KMS-11 (cell line): ENCODE measurements around the gene DDHD1.

Experiments
- H2AFZ ChIP-seq: fragments of 200-600 bp; sonication (generic); 2 replicates; pipeline ENCODE4 v1.6.1; 2016; ENCODE audit warnings: antibody characterized with exemption, mixed run types, low read depth
- H3K27ac ChIP-seq: fragments of 200-600 bp; sonication (generic); 2 replicates; pipeline ENCODE4 v1.6.1; 2016; ENCODE audit warnings: mild to moderate bottlenecking, mixed run types
- H3K27me3 ChIP-seq: fragments of 200-600 bp; sonication (generic); 2 replicates; pipeline ENCODE4 v1.6.1; 2017; ENCODE audit warnings: mild to moderate bottlenecking, low read depth, mixed run types, moderate library complexity; ENCODE audit not compliant: insufficient read depth
- H3K36me3 ChIP-seq: fragments of 200-600 bp; sonication (generic); 2 replicates; pipeline ENCODE4 v1.6.1; 2017; ENCODE audit warnings: mild to moderate bottlenecking, mixed run types; ENCODE audit not compliant: insufficient read depth
- H3K4me1 ChIP-seq: fragments of 200-600 bp; sonication (generic); 2 replicates; pipeline ENCODE4 v1.6.1; 2016; ENCODE audit warnings: mild to moderate bottlenecking, low read depth, mixed run types; ENCODE audit not compliant: poor library complexity, severe bottlenecking
- H3K4me2 ChIP-seq: fragments of 200-600 bp; sonication (generic); 2 replicates; pipeline ENCODE4 v1.7.0; 2016; ENCODE audit warnings: mild to moderate bottlenecking, mixed run types
- H3K4me3 ChIP-seq: fragments of 200-600 bp; sonication (generic); IDR thresholded peaks from 2 replicates; pipeline ENCODE4 v1.6.1; 2017; ENCODE audit warnings: low read depth, low read length, mixed read lengths; ENCODE audit not compliant: insufficient read depth
- H3K79me2 ChIP-seq: fragments of 200-600 bp; sonication (generic); 2 replicates; pipeline ENCODE4 v1.6.1; 2016; ENCODE audit warnings: low read depth, mixed run types; ENCODE audit not compliant: insufficient read depth
- H3K9ac ChIP-seq: fragments of 200-600 bp; sonication (generic); 2 replicates; pipeline ENCODE4 v1.6.1; 2016; ENCODE audit warnings: mild to moderate bottlenecking, mixed run types
- H4K20me1 ChIP-seq: fragments of 200-600 bp; sonication (generic); 2 replicates; pipeline ENCODE4 v1.6.1; 2016; ENCODE audit warnings: mild to moderate bottlenecking, mixed run types; ENCODE audit not compliant: insufficient read depth
- CTCF ChIP-seq: fragments of 200-600 bp; sonication (generic); conservative IDR thresholded peaks from 2 replicates; pipeline ENCODE4 v1.6.1; 2017; ENCODE audit warnings: low read depth, mild to moderate bottlenecking, antibody characterized with exemption, low read length, moderate library complexity, mixed read lengths

DDHD1 gene

GRCh38 chr14:53064475-53064874 is 88.6 kb downstream of the DDHD1 start:
- no peaks in the 10 kb centered on the region for H3K79me2 ChIP-seq
- H3K9ac ChIP-seq = no peak overlapping the region
- H4K20me1 ChIP-seq = no peaks in the 10 kb centered on the region

GRCh38 chr14:53062856-53063255 is 90.3 kb downstream of the DDHD1 start:
- Histone ChIP-seq H3K27me3 (no peaks in the 10 kb centered on the region), H3K4me3 (no peak overlapping the region), H4K20me1 (no peaks in the 10 kb centered on the region), H3K9ac (no peak overlapping the region), H3K4me2 (no peak overlapping the region), H2AFZ (no peak overlapping the region), H3K27ac (no peak overlapping the region), H3K4me1 (no peaks in the 10 kb centered on the region), H3K36me3 (no peaks in the 10 kb centered on the region), H3K79me2 (no peaks in the 10 kb centered on the region)
- TF ChIP-seq CTCF = no peak

More at GRCh38 chr14:53064475-53064874, 88.6 kb downstream of the DDHD1 start:
- no peak for TF ChIP-seq CTCF
- H2AFZ ChIP-seq = no peak overlapping the region
- no peak overlapping the region for H3K4me3 ChIP-seq
- no peak overlapping the region for H3K4me2 ChIP-seq
- no peaks in the 10 kb centered on the region for H3K27me3 ChIP-seq
- H3K27ac ChIP-seq = no peak overlapping the region
- no peaks in the 10 kb centered on the region for H3K4me1 ChIP-seq
- H3K36me3 ChIP-seq = no peaks in the 10 kb centered on the region

GRCh38 chr14:53060046-53060445 is 93.1 kb downstream of the DDHD1 start:
- Histone ChIP-seq H3K27me3 (no peaks in the 10 kb centered on the region), H2AFZ (no peak overlapping the region), H3K4me3 (no peak overlapping the region), H3K4me1 (no peaks in the 10 kb centered on the region), H3K4me2 (no peak overlapping the region), H4K20me1 (no peaks in the 10 kb centered on the region), H3K9ac (no peak overlapping the region), H3K36me3 (no peaks in the 10 kb centered on the region), H3K79me2 (no peaks in the 10 kb centered on the region), H3K27ac (no peak overlapping the region)
- TF ChIP-seq CTCF = no peak

GRCh38 chr14:53055003-53055402 is 98.1 kb downstream of the DDHD1 start:
- H3K27ac ChIP-seq = no peak overlapping the region
- H3K9ac ChIP-seq = no peak overlapping the region
- no peak overlapping the region for H3K4me3 ChIP-seq
- no peak overlapping the region for H2AFZ ChIP-seq
- H3K4me2 ChIP-seq = no peak overlapping the region
- H4K20me1 ChIP-seq = no peaks in the 10 kb centered on the region
- H3K36me3 ChIP-seq = no peaks in the 10 kb centered on the region
- no peaks in the 10 kb centered on the region for H3K4me1 ChIP-seq
- TF ChIP-seq CTCF = peak; percentile 63
- H3K27me3 ChIP-seq = no peaks in the 10 kb centered on the region
- no peaks in the 10 kb centered on the region for H3K79me2 ChIP-seq
